ENCODE measurements around the gene FREY1.

Gene FREY1

DNA sequence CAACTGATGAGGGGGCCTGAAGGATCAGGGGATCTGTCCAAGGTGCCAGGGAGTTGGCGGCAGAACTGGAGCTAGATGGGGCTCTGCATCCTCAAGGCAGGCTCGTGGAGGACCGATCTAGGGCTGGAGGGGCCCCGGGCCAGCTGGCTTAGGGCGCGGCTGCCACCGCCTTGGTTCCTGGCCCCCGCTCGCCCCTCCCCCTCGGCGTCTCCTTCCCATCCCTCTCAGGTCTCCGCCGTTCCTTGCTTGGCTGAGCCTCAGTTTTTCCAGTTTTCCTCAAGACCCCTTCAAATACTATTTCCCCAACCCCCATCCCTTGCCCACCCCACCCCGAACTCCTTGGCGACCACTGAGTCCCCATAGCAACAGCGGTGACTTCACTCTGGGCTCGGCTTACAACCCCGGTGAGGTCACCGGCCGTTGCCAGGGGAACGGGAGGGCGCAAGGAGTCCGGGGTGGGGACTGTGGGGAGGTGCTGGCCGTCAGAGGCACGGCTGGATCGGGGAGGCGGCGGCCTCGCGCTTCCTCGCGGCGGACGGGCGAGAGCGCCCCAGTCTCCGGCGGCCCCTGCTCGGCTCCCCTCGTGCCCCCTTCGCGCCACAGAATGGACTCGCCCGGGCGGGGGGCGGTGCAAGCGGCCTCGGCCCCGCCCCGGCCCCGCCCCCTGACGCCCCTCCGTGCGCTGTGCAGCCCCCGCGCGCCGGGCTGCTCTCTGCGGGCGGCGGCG, 7.5 kb downstream of the FREY1 start:
- Histone ChIP-seq H4K20me1 (ENCODE audit: insufficient read depth, low read length, poor library complexity, severe bottlenecking) (no peaks in the 10 kb centered on the region), H3K4me1 (ENCODE audit: insufficient read depth, low read length, poor library complexity, severe bottlenecking) (peaks cover 4% of the 10 kb centered on the region), H3K79me2 (ENCODE audit: insufficient read depth, low read length) (no peaks in the 10 kb centered on the region), H3F3A (ENCODE audit: low read depth) (no peaks in the 10 kb centered on the region), H3K4me3 (ENCODE audit: low read length, poor library complexity, severe bottlenecking) (no peak overlapping the region), H3K4me2 (ENCODE audit: low read depth, low read length, poor library complexity, severe bottlenecking) (no peak overlapping the region), H2AFZ (ENCODE audit: low read length) (no peak overlapping the region), H3K9me2 (replicated peaks; ENCODE audit: low read depth, low read length) (no peaks in the 10 kb centered on the region), H3K36me3 (ENCODE audit: insufficient read depth, low read length) (no peaks in the 10 kb centered on the region), H3K27me3 (ENCODE audit: insufficient read depth, low read length, poor library complexity, severe bottlenecking) (no peaks in the 10 kb centered on the region), H3K9me3 (ENCODE audit: insufficient read depth, low read depth, low read length) (no peaks in the 10 kb centered on the region), H3K9ac (ENCODE audit: low read depth, low read length, poor library complexity, severe bottlenecking) (no peak overlapping the region)
- no peak for TF ChIP-seq EZH2phosphoT487 (IDR thresholded peaks at IDR 0.05; ENCODE audit: borderline replicate concordance)
- TF ChIP-seq, protein P1, sequence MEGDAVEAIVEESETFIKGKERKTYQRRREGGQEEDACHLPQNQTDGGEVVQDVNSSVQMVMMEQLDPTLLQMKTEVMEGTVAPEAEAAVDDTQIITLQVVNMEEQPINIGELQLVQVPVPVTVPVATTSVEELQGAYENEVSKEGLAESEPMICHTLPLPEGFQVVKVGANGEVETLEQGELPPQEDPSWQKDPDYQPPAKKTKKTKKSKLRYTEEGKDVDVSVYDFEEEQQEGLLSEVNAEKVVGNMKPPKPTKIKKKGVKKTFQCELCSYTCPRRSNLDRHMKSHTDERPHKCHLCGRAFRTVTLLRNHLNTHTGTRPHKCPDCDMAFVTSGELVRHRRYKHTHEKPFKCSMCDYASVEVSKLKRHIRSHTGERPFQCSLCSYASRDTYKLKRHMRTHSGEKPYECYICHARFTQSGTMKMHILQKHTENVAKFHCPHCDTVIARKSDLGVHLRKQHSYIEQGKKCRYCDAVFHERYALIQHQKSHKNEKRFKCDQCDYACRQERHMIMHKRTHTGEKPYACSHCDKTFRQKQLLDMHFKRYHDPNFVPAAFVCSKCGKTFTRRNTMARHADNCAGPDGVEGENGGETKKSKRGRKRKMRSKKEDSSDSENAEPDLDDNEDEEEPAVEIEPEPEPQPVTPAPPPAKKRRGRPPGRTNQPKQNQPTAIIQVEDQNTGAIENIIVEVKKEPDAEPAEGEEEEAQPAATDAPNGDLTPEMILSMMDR (conservative IDR thresholded peaks at IDR 0.05; ENCODE audit: low read length): no peak

DNA sequence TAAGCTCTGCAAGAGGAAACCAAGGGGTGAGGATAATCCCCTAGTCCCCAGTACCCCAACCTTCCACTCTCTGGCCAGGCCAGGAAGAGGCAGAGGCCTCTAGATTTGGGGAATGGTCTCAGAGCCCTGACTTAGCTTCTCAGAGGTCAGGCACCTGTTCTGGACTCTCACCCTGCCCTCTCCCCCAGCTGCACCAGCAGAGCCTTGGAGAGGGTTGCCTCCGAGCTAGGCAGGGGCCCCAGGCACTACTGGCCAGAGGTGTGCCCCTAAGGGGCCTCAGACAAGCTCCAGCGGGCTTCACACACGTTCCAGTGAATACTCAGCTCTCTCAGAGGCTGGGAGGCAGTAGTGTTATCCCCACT, 8.0 kb downstream of the FREY1 start:
- Histone ChIP-seq H3K9me2 (replicated peaks; ENCODE audit: low read depth, low read length) (no peaks in the 10 kb centered on the region), H3F3A (ENCODE audit: low read depth) (no peaks in the 10 kb centered on the region), H2AFZ (ENCODE audit: low read length) (no peak overlapping the region), H3K79me2 (ENCODE audit: insufficient read depth, low read length) (no peaks in the 10 kb centered on the region), H3K9ac (ENCODE audit: low read depth, low read length, poor library complexity, severe bottlenecking) (no peak overlapping the region), H3K9me3 (ENCODE audit: insufficient read depth, low read depth, low read length) (no peaks in the 10 kb centered on the region), H3K36me3 (ENCODE audit: insufficient read depth, low read length) (no peaks in the 10 kb centered on the region), H3K4me1 (ENCODE audit: insufficient read depth, low read length, poor library complexity, severe bottlenecking) (peaks cover 4% of the 10 kb centered on the region), H3K4me2 (ENCODE audit: low read depth, low read length, poor library complexity, severe bottlenecking) (no peak overlapping the region), H4K20me1 (ENCODE audit: insufficient read depth, low read length, poor library complexity, severe bottlenecking) (no peaks in the 10 kb centered on the region), H3K27me3 (ENCODE audit: insufficient read depth, low read length, poor library complexity, severe bottlenecking) (no peaks in the 10 kb centered on the region), H3K4me3 (ENCODE audit: low read length, poor library complexity, severe bottlenecking) (no peak overlapping the region)
- TF ChIP-seq, protein P1 (conservative IDR thresholded peaks at IDR 0.05; ENCODE audit: low read length): no peak
- no peak for TF ChIP-seq EZH2phosphoT487 (IDR thresholded peaks at IDR 0.05; ENCODE audit: borderline replicate concordance)

DNA sequence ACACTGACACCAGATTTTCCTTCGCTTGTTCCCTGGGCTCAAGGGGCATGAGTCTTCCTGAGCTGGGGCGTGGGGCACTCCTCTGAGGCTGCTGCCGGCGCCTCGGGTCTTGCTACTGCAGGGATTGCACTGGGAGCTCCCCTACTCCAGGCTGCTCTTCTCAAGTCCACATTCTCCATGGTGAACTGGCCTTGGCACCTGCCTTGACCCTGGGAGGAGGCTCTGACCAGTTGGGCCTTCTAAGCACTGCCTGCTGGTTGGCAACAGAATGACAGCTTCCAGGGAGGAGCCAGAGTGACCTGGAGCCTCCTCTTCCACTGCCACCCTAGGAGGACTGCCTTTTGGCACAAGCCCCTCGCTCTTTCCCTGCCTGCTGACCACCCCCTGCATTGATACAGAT, 9.5 kb downstream of the FREY1 start:
- Histone ChIP-seq H3K79me2 (ENCODE audit: insufficient read depth, low read length) (no peaks in the 10 kb centered on the region), H3K4me2 (ENCODE audit: low read depth, low read length, poor library complexity, severe bottlenecking) (no peak overlapping the region), H3K9ac (ENCODE audit: low read depth, low read length, poor library complexity, severe bottlenecking) (no peak overlapping the region), H2AFZ (ENCODE audit: low read length) (no peak overlapping the region), H3F3A (ENCODE audit: low read depth) (no peaks in the 10 kb centered on the region), H3K27me3 (ENCODE audit: insufficient read depth, low read length, poor library complexity, severe bottlenecking) (no peaks in the 10 kb centered on the region), H4K20me1 (ENCODE audit: insufficient read depth, low read length, poor library complexity, severe bottlenecking) (no peaks in the 10 kb centered on the region), H3K36me3 (ENCODE audit: insufficient read depth, low read length) (no peaks in the 10 kb centered on the region), H3K9me2 (replicated peaks; ENCODE audit: low read depth, low read length) (no peaks in the 10 kb centered on the region), H3K4me1 (ENCODE audit: insufficient read depth, low read length, poor library complexity, severe bottlenecking) (peaks cover 4% of the 10 kb centered on the region), H3K4me3 (ENCODE audit: low read length, poor library complexity, severe bottlenecking) (no peak overlapping the region), H3K9me3 (ENCODE audit: insufficient read depth, low read depth, low read length) (no peaks in the 10 kb centered on the region)
- TF ChIP-seq, protein P1 (conservative IDR thresholded peaks at IDR 0.05; ENCODE audit: low read length): no peak

Measured in Loucy (cell line).